HEK293 (cell line): ENCODE data around the gene MGST2.
"Not testable (repeated sequence)": the region's sequence is repeated elsewhere in the genome, so short reads cannot be mapped to it uniquely, and the experiment has no call there.

Experiments used
- CTCF ChIA-PET: fragments of 350-600 bp; formaldehyde crosslinking; extraction: SDS; loops from one replicate; lab custom pipeline; 2021; ENCODE audit warnings: antibody characterized with exemption; lab: Yijun Ruan, JAX
- POLR2A ChIA-PET: fragments of 300-600 bp; formaldehyde crosslinking; extraction: SDS; loops from one replicate; lab custom pipeline; 2020; ENCODE audit warnings: antibody characterized with exemption, inconsistent platforms; lab: Yijun Ruan, JAX
- H3K27ac ChIP-seq: fragments of 200-500 bp; sonication (Bioruptor generic); 2 replicates; pipeline ENCODE4 v1.5.1; 2014; ENCODE audit warnings: low read depth, low read length, control low read depth, inconsistent platforms; ENCODE audit errors: extremely low read depth
- H3K36me3 ChIP-seq, 2 experiments: fragments of 200-500 bp in 1 of 2; sonication (Bioruptor generic) in 1 of 2; 1 replicate in 1 of 2; 2 replicates in 1 of 2; pipeline ENCODE4 v1.5.1; 2014 to 2017; ENCODE audit warnings: inconsistent platforms in 2 of 2, low read length in 2 of 2; ENCODE audit not compliant: control insufficient read depth in 2 of 2, insufficient read depth in 1 of 2
- H3K4me1 ChIP-seq: fragments of 200-500 bp; sonication (Bioruptor generic); 2 replicates; pipeline ENCODE4 v1.5.1; 2014; ENCODE audit warnings: mild to moderate bottlenecking, low read length, inconsistent platforms; ENCODE audit not compliant: control insufficient read depth, insufficient read depth
- H3K4me3 ChIP-seq: 2 replicates; pipeline ENCODE4 v1.5.1; 2011; ENCODE audit warnings: low read depth, mild to moderate bottlenecking, control low read depth, low read length, moderate library complexity
- H3K9me3 ChIP-seq: fragments of 200-500 bp; sonication (Bioruptor generic); 2 replicates; pipeline ENCODE4 v1.5.1; 2014; ENCODE audit warnings: low read depth, low read length, inconsistent platforms; ENCODE audit not compliant: control insufficient read depth, insufficient read depth
- BCL11B ChIP-seq: fragments of 450-650 bp; formaldehyde crosslinking; IDR thresholded peaks from 2 replicates; pipeline ENCODE4 v1.5.1; 2016; ENCODE audit warnings: low read depth, missing biosample characterization, missing genetic modification characterization
- HOXD13 ChIP-seq: sonication (generic); formaldehyde crosslinking; IDR thresholded peaks from 2 replicates; pipeline ENCODE4 v1.8.0; 2022; ENCODE audit warnings: missing genetic modification reagents, borderline replicate concordance
- MZF1 ChIP-seq: fragments of 450-650 bp; formaldehyde crosslinking; IDR thresholded peaks from 2 replicates; pipeline ENCODE4 v1.5.1; 2017; ENCODE audit warnings: missing biosample characterization, missing genetic modification characterization, borderline replicate concordance
- SCRT2 ChIP-seq: fragments of 450-650 bp; formaldehyde crosslinking; IDR thresholded peaks from 2 replicates; pipeline ENCODE4 v1.5.1; 2016; ENCODE audit warnings: missing biosample characterization, missing genetic modification characterization
- SETDB1 ChIP-seq: IDR thresholded peaks from one replicate; pipeline ENCODE4 v1.6.1; 2017; ENCODE audit warnings: mild to moderate bottlenecking, low read length, moderate library complexity, mixed read lengths; ENCODE audit not compliant: insufficient read length
- ZFHX2 ChIP-seq: fragments of 450-650 bp; formaldehyde crosslinking; conservative IDR thresholded peaks from 2 replicates; pipeline ENCODE4 v1.5.1; 2016; ENCODE audit warnings: missing biosample characterization, missing genetic modification characterization
- ZFP3 ChIP-seq: fragments of 450-650 bp; formaldehyde crosslinking; IDR thresholded peaks from 2 replicates; pipeline ENCODE4 v1.5.1; 2016; ENCODE audit warnings: low read depth, missing biosample characterization, missing genetic modification characterization
- ZNF2 ChIP-seq: fragments of 450-650 bp; formaldehyde crosslinking; IDR thresholded peaks from 2 replicates; pipeline ENCODE4 v1.5.1; 2016; ENCODE audit warnings: missing biosample characterization, missing genetic modification characterization
- ZNF202 ChIP-seq: fragments of 450-650 bp; formaldehyde crosslinking; IDR thresholded peaks from 2 replicates; pipeline ENCODE4 v1.5.1; 2016; ENCODE audit warnings: missing biosample characterization, missing genetic modification characterization, borderline replicate concordance
- ZNF223 ChIP-seq: fragments of 450-650 bp; formaldehyde crosslinking; IDR thresholded peaks from 2 replicates; pipeline ENCODE4 v1.5.1; 2016; ENCODE audit warnings: missing biosample characterization, missing genetic modification characterization
- ZNF341 ChIP-seq: fragments of 450-650 bp; formaldehyde crosslinking; IDR thresholded peaks from 2 replicates; pipeline ENCODE4; 2016; ENCODE audit warnings: low read depth, missing biosample characterization, missing genetic modification characterization
- ZNF433 ChIP-seq: fragments of 450-650 bp; formaldehyde crosslinking; IDR thresholded peaks from 2 replicates; pipeline ENCODE4 v1.5.1; 2016; ENCODE audit warnings: missing biosample characterization, missing genetic modification characterization, low read depth
- ZNF514 ChIP-seq: fragments of 450-650 bp; formaldehyde crosslinking; IDR thresholded peaks from 2 replicates; pipeline ENCODE4 v1.5.1; 2016; ENCODE audit warnings: missing biosample characterization, missing genetic modification characterization
- ZNF544 ChIP-seq: fragments of 450-650 bp; formaldehyde crosslinking; IDR thresholded peaks from 2 replicates; pipeline ENCODE4 v1.5.0; 2017; ENCODE audit warnings: missing biosample characterization, missing genetic modification characterization
- ZNF600 ChIP-seq: fragments of 450-650 bp; formaldehyde crosslinking; IDR thresholded peaks from 2 replicates; pipeline ENCODE4 v1.5.1; 2016; ENCODE audit warnings: missing biosample characterization, missing genetic modification characterization
- ZNF623 ChIP-seq: fragments of 450-650 bp; formaldehyde crosslinking; IDR thresholded peaks from 2 replicates; pipeline ENCODE4 v1.5.1; 2016; ENCODE audit warnings: missing biosample characterization, missing genetic modification characterization
- ZNF654 ChIP-seq: fragments of 450-650 bp; formaldehyde crosslinking; IDR thresholded peaks from 2 replicates; pipeline ENCODE4 v1.5.1; 2016; ENCODE audit warnings: low read depth, missing biosample characterization, missing genetic modification characterization
- ZNF664 ChIP-seq: fragments of 450-650 bp; formaldehyde crosslinking; IDR thresholded peaks from 2 replicates; pipeline ENCODE4 v1.5.1; 2016; ENCODE audit warnings: missing biosample characterization, missing genetic modification characterization
- ZNF843 ChIP-seq: fragments of 450-650 bp; formaldehyde crosslinking; IDR thresholded peaks from 2 replicates; pipeline ENCODE4 v1.5.1; 2016; ENCODE audit warnings: missing biosample characterization, missing genetic modification characterization
- TF ChIP-seq, protein P1 (sequence below): fragments of 450-650 bp; formaldehyde crosslinking; IDR thresholded peaks from 2 replicates; pipeline ENCODE4 v1.5.1; 2017; ENCODE audit warnings: missing biosample characterization, missing genetic modification characterization
- TF ChIP-seq, protein P2 (sequence below): fragments of 450-650 bp; formaldehyde crosslinking; IDR thresholded peaks from 2 replicates; pipeline ENCODE4 v1.5.1; 2016; ENCODE audit warnings: missing biosample characterization, missing genetic modification characterization

MGST2 gene

DNA sequence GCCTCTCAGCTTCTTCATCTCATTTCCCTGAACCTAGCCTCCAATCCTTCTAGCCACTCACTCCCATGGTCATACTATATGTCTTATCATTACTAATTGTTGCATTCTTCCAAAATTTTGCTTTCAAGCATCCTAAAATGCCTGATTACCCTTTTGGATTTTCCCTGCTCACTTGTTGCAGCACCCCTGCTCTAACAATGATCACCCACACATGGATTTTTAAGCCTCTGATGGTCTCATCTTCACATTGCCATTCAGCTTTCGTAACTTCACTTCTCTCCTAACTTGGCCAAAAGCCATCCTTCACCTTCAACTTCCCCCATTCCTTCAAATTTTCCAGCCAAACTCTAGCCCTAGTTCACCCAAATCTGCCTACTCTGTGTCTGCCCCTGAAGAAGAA lies 33.8 kb upstream of the MGST2 start:
- Histone ChIP-seq H3K9me3 (no peaks in the 10 kb centered on the region), H3K36me3 (no peaks in the 10 kb centered on the region), H3K27ac (no peak overlapping the region), H3K4me3 (no peak overlapping the region), H3K4me1 (no peaks in the 10 kb centered on the region)
- ChIA-PET POLR2A (no interaction called here), CTCF (interaction anchor here (0.6 to 4.0 kb wide), 4 partner anchors 12 to 926 kb away, joined by 3 to 28 read pairs (median 5); no protein-coding TSS in a partner anchor)
- no peak for TF ChIP-seq ZNF223 (tag by site-specific recombination)
- peak; percentile 50; the same call in 1 of the 2 replicates for TF ChIP-seq SCRT2 (tag by site-specific recombination)

- H3K27ac ChIP-seq, H3K9me3 ChIP-seq, POLR2A ChIA-PET, H3K36me3 ChIP-seq, H3K4me3 ChIP-seq, H3K4me1 ChIP-seq: not testable (repeated sequence)
- CTCF ChIA-PET = interaction anchor here (0.6 to 4.0 kb wide), 5 partner anchors 12 to 29 kb away, joined by 3 to 28 read pairs (median 6); no protein-coding TSS in a partner anchor
Observed at GRCh38 chr4:139632739-139633138, 32.9 kb upstream of the MGST2 start.

DNA sequence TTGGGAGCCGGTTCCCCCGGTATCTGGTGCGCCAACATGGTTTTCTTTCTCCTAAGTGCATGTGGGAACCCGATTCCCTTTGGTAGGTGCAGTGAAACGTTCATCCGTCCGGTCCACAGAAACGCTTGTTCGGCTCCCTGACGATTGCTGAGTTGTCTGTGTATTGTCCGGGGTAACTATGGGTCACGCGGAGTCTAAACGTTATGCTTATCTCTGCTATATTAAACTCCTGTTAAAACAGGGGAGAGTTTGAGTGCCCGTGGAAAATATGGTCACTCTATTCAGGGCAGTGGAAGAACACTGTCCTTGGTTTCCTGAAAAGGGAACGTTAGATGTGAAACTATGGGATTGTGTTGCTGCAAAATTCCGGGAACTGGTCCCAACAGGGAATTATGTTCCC lies 32.4 kb upstream of the MGST2 start:
- CTCF ChIA-PET = interaction anchor here (0.6 to 4.0 kb wide), 10 partner anchors 8 to 532 kb away, joined by 3 to 28 read pairs (median 5); no protein-coding TSS in a partner anchor
- Histone ChIP-seq H3K36me3 (no peaks in the 10 kb centered on the region), H3K4me3 (no peak overlapping the region), H3K9me3 (no peaks in the 10 kb centered on the region), H3K27ac (no peak overlapping the region), H3K4me1 (no peaks in the 10 kb centered on the region)
- POLR2A ChIA-PET = no interaction called here
- TF ChIP-seq ZNF843 (tag by site-specific recombination) (no peak), ZNF202 (no peak), ZFP3 (tag by site-specific recombination) (no peak), BCL11B (tag by site-specific recombination) (no peak), ZNF514 (tag by site-specific recombination) (no peak), ZNF623 (no peak), ZFHX2 (tag by site-specific recombination) (no peak), ZNF341 (tag by site-specific recombination) (no peak), MZF1 (tag by site-specific recombination) (no peak), HOXD13 (no peak), ZNF544 (tag by site-specific recombination) (no peak), SETDB1 (no peak), ZNF600 (tag by site-specific recombination) (no peak), ZNF664 (no peak)
- TF ChIP-seq, protein P1, sequence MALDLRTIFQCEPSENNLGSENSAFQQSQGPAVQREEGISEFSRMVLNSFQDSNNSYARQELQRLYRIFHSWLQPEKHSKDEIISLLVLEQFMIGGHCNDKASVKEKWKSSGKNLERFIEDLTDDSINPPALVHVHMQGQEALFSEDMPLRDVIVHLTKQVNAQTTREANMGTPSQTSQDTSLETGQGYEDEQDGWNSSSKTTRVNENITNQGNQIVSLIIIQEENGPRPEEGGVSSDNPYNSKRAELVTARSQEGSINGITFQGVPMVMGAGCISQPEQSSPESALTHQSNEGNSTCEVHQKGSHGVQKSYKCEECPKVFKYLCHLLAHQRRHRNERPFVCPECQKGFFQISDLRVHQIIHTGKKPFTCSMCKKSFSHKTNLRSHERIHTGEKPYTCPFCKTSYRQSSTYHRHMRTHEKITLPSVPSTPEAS (tag by site-specific recombination) = no peak

DNA sequence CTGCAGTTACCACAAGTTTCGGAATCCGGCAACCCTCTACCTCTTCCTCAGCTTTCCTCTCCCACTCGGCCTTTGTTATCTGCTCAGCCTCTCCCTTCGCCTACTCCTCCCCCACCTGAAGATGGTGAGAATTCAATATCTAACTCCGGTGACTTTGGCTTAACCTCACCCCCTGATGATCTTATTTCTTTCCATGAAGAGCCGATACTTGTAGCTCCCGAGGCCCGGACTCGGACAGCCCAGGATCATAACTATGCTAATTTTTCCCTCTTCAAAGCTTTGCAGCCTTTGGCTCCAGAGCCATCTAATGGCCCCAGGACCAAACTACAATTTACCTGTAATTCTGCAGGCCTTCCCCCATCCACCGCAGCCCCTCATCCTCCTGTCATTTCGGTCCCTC lies 32.0 kb upstream of the MGST2 start:
- Histone ChIP-seq H3K4me1 (no peaks in the 10 kb centered on the region), H3K27ac (no peak overlapping the region), H3K4me3 (no peak overlapping the region), H3K36me3 (no peaks in the 10 kb centered on the region), H3K9me3 (no peaks in the 10 kb centered on the region)
- ChIA-PET POLR2A (no interaction called here), CTCF (interaction anchor here (0.6 to 4.0 kb wide), 11 partner anchors 8 to 533 kb away, joined by 3 to 28 read pairs (median 5); no protein-coding TSS in a partner anchor)
- no peak for TF ChIP-seq ZNF433 (tag by site-specific recombination)
- TF ChIP-seq, protein P2, sequence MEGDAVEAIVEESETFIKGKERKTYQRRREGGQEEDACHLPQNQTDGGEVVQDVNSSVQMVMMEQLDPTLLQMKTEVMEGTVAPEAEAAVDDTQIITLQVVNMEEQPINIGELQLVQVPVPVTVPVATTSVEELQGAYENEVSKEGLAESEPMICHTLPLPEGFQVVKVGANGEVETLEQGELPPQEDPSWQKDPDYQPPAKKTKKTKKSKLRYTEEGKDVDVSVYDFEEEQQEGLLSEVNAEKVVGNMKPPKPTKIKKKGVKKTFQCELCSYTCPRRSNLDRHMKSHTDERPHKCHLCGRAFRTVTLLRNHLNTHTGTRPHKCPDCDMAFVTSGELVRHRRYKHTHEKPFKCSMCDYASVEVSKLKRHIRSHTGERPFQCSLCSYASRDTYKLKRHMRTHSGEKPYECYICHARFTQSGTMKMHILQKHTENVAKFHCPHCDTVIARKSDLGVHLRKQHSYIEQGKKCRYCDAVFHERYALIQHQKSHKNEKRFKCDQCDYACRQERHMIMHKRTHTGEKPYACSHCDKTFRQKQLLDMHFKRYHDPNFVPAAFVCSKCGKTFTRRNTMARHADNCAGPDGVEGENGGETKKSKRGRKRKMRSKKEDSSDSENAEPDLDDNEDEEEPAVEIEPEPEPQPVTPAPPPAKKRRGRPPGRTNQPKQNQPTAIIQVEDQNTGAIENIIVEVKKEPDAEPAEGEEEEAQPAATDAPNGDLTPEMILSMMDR (tag by site-specific recombination) = peak; percentile 30; the same call in 1 of the 2 replicates
- TF ChIP-seq ZNF2 (tag by site-specific recombination) = 0 out of 2 replicates have a peak, but pooled peaks have one; percentile 34
- TF ChIP-seq ZNF654 (tag by site-specific recombination) = peak; percentile 83
